ENCODE measurements around the gene SYTL3. TPM values are rescaled to one million over a fixed set of nuclear protein-coding genes. Genes with fewer than 3 reads are reported as not detected.
"Not testable (repeated sequence)": the region's sequence is repeated elsewhere in the genome, so short reads cannot be mapped to it uniquely, and the experiment has no call there.

The SYTL3 gene
- total and polyA plus RNA-seq, 2 experiments from 2014 or later: 9.9 to 11.4 TPM

DNA sequence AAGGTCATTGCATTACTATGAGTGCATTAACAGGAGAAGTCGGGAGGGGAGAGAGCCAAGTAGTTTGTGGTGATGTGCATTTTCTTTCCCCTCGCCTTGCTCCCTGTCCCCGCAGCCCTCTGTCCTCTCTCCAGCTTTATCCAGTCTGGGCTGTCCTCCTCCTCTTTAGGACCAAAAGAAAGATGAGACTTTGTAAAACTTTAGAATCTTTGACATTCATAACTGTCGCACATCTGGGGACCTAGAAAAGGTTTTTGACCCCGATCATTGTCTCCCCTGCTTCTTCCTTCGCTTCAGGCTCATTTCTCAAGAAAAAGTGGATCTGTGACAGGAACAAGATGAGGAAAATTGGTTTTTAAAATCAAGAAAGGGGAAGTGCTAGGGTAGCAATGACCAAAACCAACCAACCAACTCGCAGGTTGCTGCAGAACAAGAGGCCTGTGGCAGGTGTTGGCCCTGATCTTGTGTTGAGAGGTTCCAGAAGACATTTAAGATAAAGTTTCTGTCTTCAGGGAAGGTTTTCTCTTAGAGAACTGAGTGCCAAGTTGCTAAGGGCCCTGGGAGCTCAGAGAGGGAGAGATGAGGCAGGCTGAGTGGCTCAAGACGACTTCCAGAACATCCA, 17.6 kb downstream of the SYTL3 start:
- H3K27ac ChIP-seq: peak overlapping the region; percentile 31
- H3K36me3 ChIP-seq: no peaks in the 10 kb centered on the region
- H3K4me3 ChIP-seq: no peak overlapping the region
- peaks cover 22% of the 10 kb centered on the region for H3K4me1 ChIP-seq (ENCODE audit: low read depth)
- TF ChIP-seq, protein P1, sequence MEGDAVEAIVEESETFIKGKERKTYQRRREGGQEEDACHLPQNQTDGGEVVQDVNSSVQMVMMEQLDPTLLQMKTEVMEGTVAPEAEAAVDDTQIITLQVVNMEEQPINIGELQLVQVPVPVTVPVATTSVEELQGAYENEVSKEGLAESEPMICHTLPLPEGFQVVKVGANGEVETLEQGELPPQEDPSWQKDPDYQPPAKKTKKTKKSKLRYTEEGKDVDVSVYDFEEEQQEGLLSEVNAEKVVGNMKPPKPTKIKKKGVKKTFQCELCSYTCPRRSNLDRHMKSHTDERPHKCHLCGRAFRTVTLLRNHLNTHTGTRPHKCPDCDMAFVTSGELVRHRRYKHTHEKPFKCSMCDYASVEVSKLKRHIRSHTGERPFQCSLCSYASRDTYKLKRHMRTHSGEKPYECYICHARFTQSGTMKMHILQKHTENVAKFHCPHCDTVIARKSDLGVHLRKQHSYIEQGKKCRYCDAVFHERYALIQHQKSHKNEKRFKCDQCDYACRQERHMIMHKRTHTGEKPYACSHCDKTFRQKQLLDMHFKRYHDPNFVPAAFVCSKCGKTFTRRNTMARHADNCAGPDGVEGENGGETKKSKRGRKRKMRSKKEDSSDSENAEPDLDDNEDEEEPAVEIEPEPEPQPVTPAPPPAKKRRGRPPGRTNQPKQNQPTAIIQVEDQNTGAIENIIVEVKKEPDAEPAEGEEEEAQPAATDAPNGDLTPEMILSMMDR (IDR thresholded peaks at IDR 0.05; ENCODE audit: low read depth, low read length): no peak
- peak in 1 of 2 donors; percentile 17 for DNase-seq (ENCODE audit: low read depth in 1 of 2, low spot score in 1 of 2)
- no peaks in the 10 kb centered on the region for H3K9me3 ChIP-seq (ENCODE audit: low read depth)
- no peaks in the 10 kb centered on the region for H3K27me3 ChIP-seq

DNA sequence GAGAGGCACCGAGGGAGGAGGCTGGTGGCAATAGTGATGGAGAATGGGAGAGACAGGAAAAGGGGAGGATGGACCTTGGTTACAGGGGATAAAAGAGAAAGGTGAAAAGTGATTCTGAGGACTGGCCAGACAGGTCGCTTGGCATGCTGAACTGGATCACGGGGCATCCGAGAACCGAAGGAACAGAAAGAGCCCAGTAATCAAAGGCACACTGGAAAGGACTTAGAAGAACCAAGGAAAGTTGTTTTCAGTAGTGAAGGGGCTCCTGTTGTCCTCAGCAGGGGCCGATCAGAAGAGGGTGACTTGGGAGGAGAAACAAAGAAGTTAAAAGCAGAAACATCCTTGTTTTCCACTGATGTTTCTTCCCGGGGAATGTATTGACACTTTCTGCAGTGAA, 18.9 kb downstream of the SYTL3 start:
- TF ChIP-seq, protein P1 (IDR thresholded peaks at IDR 0.05; ENCODE audit: low read depth, low read length): no peak
- Histone ChIP-seq H3K9me3 (ENCODE audit: low read depth) (no peaks in the 10 kb centered on the region), H3K27ac (no peak overlapping the region), H3K4me3 (no peak overlapping the region), H3K4me1 (ENCODE audit: low read depth) (peaks cover 19% of the 10 kb centered on the region), H3K36me3 (no peaks in the 10 kb centered on the region), H3K27me3 (no peaks in the 10 kb centered on the region)
- DNase-seq (ENCODE audit: low read depth in 1 of 2, low spot score in 1 of 2): no peak

DNA sequence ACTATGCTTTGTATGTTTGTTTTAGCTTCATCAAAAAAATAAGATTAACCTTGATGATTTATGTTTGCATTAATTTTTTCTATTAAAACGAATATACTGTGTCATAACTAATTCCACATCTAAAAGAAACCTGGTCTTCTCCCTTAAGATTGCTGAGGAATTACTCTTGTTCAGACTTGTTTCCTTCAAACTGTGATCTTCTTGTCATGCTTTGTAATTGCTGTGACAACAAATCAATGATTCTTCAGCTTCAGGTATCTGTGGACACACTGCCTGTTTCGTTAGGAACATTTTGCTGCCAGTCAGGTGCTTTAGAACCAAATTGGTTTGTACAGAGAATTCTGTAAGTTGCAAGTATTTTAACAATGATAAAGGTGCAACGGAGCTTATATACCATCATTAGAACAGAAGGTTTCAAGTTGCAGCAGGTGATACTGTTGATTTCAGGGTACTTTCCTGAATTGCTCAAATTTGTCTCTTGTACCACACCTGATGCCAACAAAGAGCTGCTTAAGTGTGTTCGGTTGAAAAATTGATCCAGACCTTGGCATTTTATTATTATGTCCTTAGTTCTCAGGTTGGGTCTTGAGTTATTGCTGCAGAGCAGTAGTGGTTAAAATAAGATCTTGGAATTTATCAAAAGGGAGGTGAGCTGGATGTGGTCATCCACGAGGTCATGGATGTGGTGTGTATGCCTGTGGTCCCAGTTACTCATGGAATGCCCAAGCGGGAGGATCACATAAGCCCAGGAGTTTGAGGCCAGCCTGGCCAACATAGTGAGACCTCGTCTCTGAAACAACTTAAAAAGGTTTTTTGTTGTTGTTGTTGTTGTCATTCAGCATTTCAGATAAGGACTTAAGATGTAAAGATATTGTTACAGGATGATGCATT, 19.5 kb downstream of the SYTL3 start:
- Histone ChIP-seq H3K9me3 (ENCODE audit: low read depth) (no peaks in the 10 kb centered on the region), H3K4me3 (no peak overlapping the region), H3K27me3 (no peaks in the 10 kb centered on the region), H3K36me3 (no peaks in the 10 kb centered on the region), H3K27ac (no peak overlapping the region), H3K4me1 (ENCODE audit: low read depth) (peaks cover 19% of the 10 kb centered on the region)
- no peak for DNase-seq (ENCODE audit: low read depth in 1 of 2, low spot score in 1 of 2)
- TF ChIP-seq, protein P1 (IDR thresholded peaks at IDR 0.05; ENCODE audit: low read depth, low read length): no peak

DNA sequence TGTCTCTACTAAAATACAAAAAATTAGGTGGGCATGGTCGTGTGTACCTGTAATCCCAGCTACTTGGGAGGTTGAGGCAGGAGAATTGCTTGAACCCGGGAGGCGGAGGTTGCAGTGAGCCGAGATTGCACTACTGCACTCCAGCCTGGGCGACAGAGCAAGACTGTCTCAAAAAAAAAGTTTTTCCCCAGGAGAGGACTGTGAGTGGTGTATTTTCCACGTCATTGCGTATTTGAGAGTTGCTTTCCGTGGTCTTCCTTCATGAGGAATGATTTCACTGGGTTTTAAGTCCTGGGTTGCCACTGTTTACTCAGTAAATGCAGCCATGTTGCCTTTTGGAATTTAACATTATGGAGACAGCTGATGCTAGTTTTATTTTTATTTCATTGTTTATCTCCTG, 22.3 kb downstream of the SYTL3 start:
- not testable (repeated sequence) for H3K27ac ChIP-seq; H3K27me3 ChIP-seq; DNase-seq (ENCODE audit: low read depth in 1 of 2, low spot score in 1 of 2); H3K9me3 ChIP-seq (ENCODE audit: low read depth); H3K4me3 ChIP-seq; H3K36me3 ChIP-seq
- peaks cover 14% of the 10 kb centered on the region for H3K4me1 ChIP-seq (ENCODE audit: low read depth)

DNA sequence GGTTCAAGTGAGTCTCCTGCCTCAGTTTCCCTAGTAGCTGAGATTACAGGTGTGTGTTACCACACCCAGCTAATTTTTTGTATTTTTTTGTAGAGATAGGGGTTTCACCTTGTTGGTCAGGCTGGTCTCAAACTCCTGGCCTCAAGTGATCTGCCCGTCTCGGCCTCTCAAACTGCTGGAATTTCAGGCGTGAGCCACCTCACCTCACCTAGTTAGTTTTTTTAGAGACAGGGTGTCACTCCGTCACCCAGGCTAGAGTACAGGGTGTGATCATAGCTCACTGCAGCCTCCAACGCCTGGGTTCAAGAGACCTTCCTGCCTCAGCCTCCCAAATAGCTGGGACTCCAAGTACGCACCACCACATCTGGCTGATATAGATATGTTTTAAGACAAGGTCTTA, 22.9 kb downstream of the SYTL3 start:
- no peak overlapping the region for H3K4me3 ChIP-seq
- no peaks in the 10 kb centered on the region for H3K27me3 ChIP-seq
- no peak overlapping the region for H3K27ac ChIP-seq
- DNase-seq (ENCODE audit: low read depth in 1 of 2, low spot score in 1 of 2): no peak
- peaks cover 8% of the 10 kb centered on the region for H3K4me1 ChIP-seq (ENCODE audit: low read depth)
- H3K9me3 ChIP-seq (ENCODE audit: low read depth): no peaks in the 10 kb centered on the region
- TF ChIP-seq, protein P1 (IDR thresholded peaks at IDR 0.05; ENCODE audit: low read depth, low read length): no peak
- no peaks in the 10 kb centered on the region for H3K36me3 ChIP-seq
